ENCODE data around the gene RIPK1. TPM values are rescaled to one million over a fixed set of nuclear protein-coding genes. Genes with fewer than 3 reads are reported as not detected.
A peak's percentile ranks its signal among the peaks of the same experiment; 100 is the strongest.

RIPK1 gene
- total and polyA plus RNA-seq, 9 of the 15 experiments (the other 6 are each of a cell fraction or from before 2014, with no cell fraction given): 3.8 to 24.9 (median 17.7) TPM

- peak; percentile 90 for ATAC-seq
- ChIA-PET POLR2A (interaction anchor here (0.7 to 6.4 kb wide), 16 partner anchors 11 to 997 kb away, joined by 3 to 87 read pairs (median 4); partner anchors contain the start of gene NQO2), CTCF (ENCODE audit: low intra/inter-chr PET ratio) (interaction anchor here (0.5 kb wide), 1 partner anchor 184 kb away, joined by 3 read pairs; no protein-coding TSS in a partner anchor)
- Histone ChIP-seq H3K4me1 (replicated peaks in 1 of 2; ENCODE audit: control insufficient read depth in 2 of 2, insufficient read depth in 2 of 2, low read length in 2 of 2) (peaks cover 32 to 46% of the 10 kb centered on the region in 2 experiments), H3K9me1 (ENCODE audit: control insufficient read depth, insufficient read depth, low read length) (no peaks in the 10 kb centered on the region), H2AFZ (ENCODE audit: low read depth, low read length) (peak overlapping the region; percentile 83), H3K27me3 (ENCODE audit: control insufficient read depth in 2 of 2, insufficient read depth in 2 of 2, low read length in 2 of 2) (no peaks in the 10 kb centered on the region), H3K27ac (ENCODE audit: extremely low read depth, low read depth, low read length) (peak overlapping the region; percentile 98), H3K4me3 (peak overlapping the region; percentile 75), H3K9ac (ENCODE audit: insufficient read depth in 1 of 2, low read depth in 2 of 2, low read length in 2 of 2) (peak overlapping the region; percentile 94 to 96), H3K9me3 (replicated peaks; ENCODE audit: control insufficient read depth, insufficient read depth, low read depth, low read length) (no peaks in the 10 kb centered on the region), H3K79me2 (ENCODE audit: control insufficient read depth, insufficient read depth, low read length) (peaks cover 55% of the 10 kb centered on the region), H4K20me1 (replicated peaks; ENCODE audit: control insufficient read depth, insufficient read depth, low read length) (no peaks in the 10 kb centered on the region), H3K36me3 (ENCODE audit: control insufficient read depth, insufficient read depth, low read length) (peaks cover 33% of the 10 kb centered on the region), H3K4me2 (ENCODE audit: insufficient read depth, low read length) (peak overlapping the region; percentile 99)
- DNase-seq (ENCODE audit: extremely low read depth in 1 of 4, low spot score in 3 of 4): peak; percentile 96 to 100 (median 96)
- BruUV-seq (replicated peaks): TSS peak; percentile 78
- in situ Hi-C loops (cut with MboI) (no loop called here), intact Hi-C loops (cut with micrococcal nuclease) (loop anchor here (1.0 to 2.0 kb wide), 2 partner anchors 23 to 29 kb away; no protein-coding TSS in a partner anchor)
- whole genome bisulfite sequencing (ENCODE audit: insufficient coverage, low coverage, missing lambda C conversion rate): 4% methylated on average over 32 of the region's 32 CpGs
- peak; percentile 97 for FAIRE-seq
- TF ChIP-seq ZNF253 (CRISPR knock-in tag; conservative IDR thresholded peaks at IDR 0.05) (0 out of 2 replicates have a peak, but pooled peaks have one; percentile 52), ZBTB43 (CRISPR knock-in tag; IDR thresholded peaks at IDR 0.05) (peak; percentile 69; the same call in 1 of the 2 replicates), BRF1 (IDR thresholded peaks at IDR 0.05; ENCODE audit: borderline replicate concordance, extremely low read depth, insufficient read length) (no peak), TRIM24 (IDR thresholded peaks at IDR 0.05) (peak; percentile 62 to 87), ESRRB (CRISPR knock-in tag; IDR thresholded peaks at IDR 0.05; ENCODE audit: borderline replicate concordance) (peak; percentile 17; the same call in 1 of the 2 replicates), NR3C1 (CRISPR knock-in tag; IDR thresholded peaks at IDR 0.05) (no peak), ZBTB8A (IDR thresholded peaks at IDR 0.05; ENCODE audit: partially characterized antibody) (no peak), ZBTB9 (CRISPR knock-in tag; IDR thresholded peaks at IDR 0.05) (peak; percentile 78), HSF4 (CRISPR knock-in tag; IDR thresholded peaks at IDR 0.05; ENCODE audit: borderline replicate concordance) (no peak), ARID3A (IDR thresholded peaks at IDR 0.05; ENCODE audit: borderline replicate concordance, low read depth, low read length) (0 out of 2 replicates have a peak, but pooled peaks have one; percentile 40), PYGO2 (tag; IDR thresholded peaks at IDR 0.05) (no peak), NONO (IDR thresholded peaks at IDR 0.05; ENCODE audit: low read depth in 2 of 2, low read length in 1 of 2) (peak in 1 of 2 experiments; percentile 67; a peak in 1 of 4 replicates), CGGBP1 (CRISPR knock-in tag; IDR thresholded peaks at IDR 0.05) (0 out of 2 replicates have a peak, but pooled peaks have one; percentile 38)
These were observed 44.4 kb upstream of the RIPK1 start for GRCh38 chr6:3023663-3024483.
